Tibial nerve (tissue), 4 donors: Measurements from ENCODE around the gene OPCML. TPM values are rescaled to one million over a fixed set of nuclear protein-coding genes. Genes with fewer than 3 reads are reported as not detected.

Source experiments
- DNase-seq, 2 donors: peaks; one replicate each; pipeline ENCODE4 v3.0.0-alpha.2; 2019; ENCODE audit warnings: low spot score in 2 of 2
- H3K27ac ChIP-seq, 4 donors: fragments of 200-600 bp; sonication (generic) in 3 of 4; one replicate each; pipeline ENCODE4 v1.5.1; 2017 to 2019; ENCODE audit warnings: mild to moderate bottlenecking in 1 of 4
- H3K27me3 ChIP-seq, 2 donors: fragments of 200-600 bp; sonication (generic) in 1 of 2; one replicate each; pipeline versions ENCODE4 v1.5.1 to v1.6.0; 2017 to 2019
- H3K36me3 ChIP-seq, 3 donors: fragments of 200-600 bp; sonication (generic); one replicate each; pipeline ENCODE4 v1.5.1; 2018 to 2019
- H3K4me1 ChIP-seq, 4 donors: fragments of 200-600 bp; sonication (generic) in 3 of 4; one replicate each; pipeline ENCODE4 v1.5.1; 2017 to 2019
- H3K4me3 ChIP-seq, 4 donors: fragments of 200-600 bp; sonication (generic) in 3 of 4; one replicate each; pipeline ENCODE4 v1.5.1; 2017 to 2019; ENCODE audit warnings: mild to moderate bottlenecking in 1 of 4, moderate library complexity in 1 of 4
- H3K9me3 ChIP-seq, 4 donors: fragments of 200-600 bp; sonication (generic) in 3 of 4; one replicate each; pipeline ENCODE4 v1.5.1; 2017 to 2019
- CTCF ChIP-seq, 5 experiments: fragments of 200-600 bp in 3 of 5; fragments of 450-650 bp in 2 of 5; sonication (generic) in 3 of 5; IDR thresholded peaks; one replicate each; pipeline ENCODE4 v1.5.1; 2016 to 2019; ENCODE audit warnings: antibody characterized with exemption in 5 of 5, mild to moderate bottlenecking in 3 of 5, moderate library complexity in 2 of 5
- EP300 ChIP-seq, 2 donors: sonication (generic); formaldehyde crosslinking; IDR thresholded peaks; one replicate each; pipeline ENCODE4 v1.6.1; 2017; ENCODE audit warnings: antibody characterized with exemption in 2 of 2, mild to moderate bottlenecking in 1 of 2
- POLR2A ChIP-seq, 2 donors: fragments of 450-650 bp; IDR thresholded peaks; one replicate each; pipeline ENCODE4 v1.6.1; 2017; ENCODE audit warnings: antibody characterized with exemption in 2 of 2, mild to moderate bottlenecking in 2 of 2, moderate library complexity in 2 of 2
- WGBS, 2 donors: methylation state at CpG; one replicate each; pipeline ENCODE4 v1.1.5; 2018; 5-methylcytosine and 5-hydroxymethylcytosine counted together
- total RNA-seq, 4 donors: library from RNA; depleted of rRNA; stranded (reverse); fragments of >200 nt; gene quantifications; one replicate each; pipeline ENCODE4 v1.1.0, GENCODE V29; 2016

Gene OPCML
- total RNA-seq, 4 donors from 2014 or later, result 1.0 to 10.8 (median 1.9) TPM

- Histone ChIP-seq H3K27ac (no peak overlapping the region), H3K4me3 (no peak overlapping the region), H3K36me3 (no peaks in the 10 kb centered on the region), H3K4me1 (no peaks in the 10 kb centered on the region), H3K27me3 (no peaks in the 10 kb centered on the region), H3K9me3 (no peaks in the 10 kb centered on the region)
- DNase-seq, result no peak
- TF ChIP-seq EP300 (IDR thresholded peaks at IDR 0.05), result no peak
- no peak for TF ChIP-seq POLR2A (IDR thresholded peaks at IDR 0.05)
- no peak for TF ChIP-seq CTCF (IDR thresholded peaks at IDR 0.05)
- WGBS, 2 donors, result 86 to 95% methylated on average over 4 of the region's 4 CpGs
Observed at GRCh38 chr11:132658004-132658403, 874.3 kb downstream of the OPCML start.

- no peaks in the 10 kb centered on the region for H3K27me3 ChIP-seq
Observed at GRCh38 chr11:132655187-132655855, 877.0 kb downstream of the OPCML start.

GRCh38 chr11:132653237-132653636, 879.1 kb downstream of the OPCML start:
- Histone ChIP-seq H3K9me3 (no peaks in the 10 kb centered on the region), H3K4me1 (no peaks in the 10 kb centered on the region), H3K27ac (no peak overlapping the region), H3K36me3 (no peaks in the 10 kb centered on the region), H3K4me3 (no peak overlapping the region), H3K27me3 (no peaks in the 10 kb centered on the region)
- no peak for TF ChIP-seq POLR2A (IDR thresholded peaks at IDR 0.05)
- DNase-seq, result no peak
- WGBS, 2 donors, result 88 to 89% methylated on average over 9 of the region's 9 CpGs

More at GRCh38 chr11:132655187-132655855, 877.0 kb downstream of the OPCML start:
- WGBS, 2 donors, result 95 to 96% methylated on average over 15 of the region's 15 CpGs
- no peaks in the 10 kb centered on the region for H3K4me1 ChIP-seq
- no peak for DNase-seq
- no peaks in the 10 kb centered on the region for H3K36me3 ChIP-seq
- no peaks in the 10 kb centered on the region for H3K9me3 ChIP-seq
- H3K4me3 ChIP-seq, result no peak overlapping the region
- H3K27ac ChIP-seq, result no peak overlapping the region
- TF ChIP-seq EP300 (IDR thresholded peaks at IDR 0.05) (no peak), CTCF (IDR thresholded peaks at IDR 0.05) (no peak), POLR2A (IDR thresholded peaks at IDR 0.05) (no peak)

GRCh38 chr11:132650969-132651720, 881.2 kb downstream of the OPCML start:
- no peak overlapping the region for H3K27ac ChIP-seq
- H3K4me1 ChIP-seq, result no peaks in the 10 kb centered on the region
- WGBS, 2 donors, result 87 to 90% methylated on average over 12 of the region's 12 CpGs
- no peaks in the 10 kb centered on the region for H3K27me3 ChIP-seq
- no peaks in the 10 kb centered on the region for H3K9me3 ChIP-seq
- H3K36me3 ChIP-seq, result no peaks in the 10 kb centered on the region
- TF ChIP-seq POLR2A (IDR thresholded peaks at IDR 0.05), result no peak
- TF ChIP-seq CTCF (IDR thresholded peaks at IDR 0.05), result no peak
- no peak for TF ChIP-seq EP300 (IDR thresholded peaks at IDR 0.05)
- no peak for DNase-seq
- H3K4me3 ChIP-seq, result no peak overlapping the region

GRCh38 chr11:132649277-132649676, 883.0 kb downstream of the OPCML start:
- no peaks in the 10 kb centered on the region for H3K9me3 ChIP-seq
- no peak for DNase-seq
- no peak overlapping the region for H3K4me3 ChIP-seq
- TF ChIP-seq CTCF (IDR thresholded peaks at IDR 0.05), result no peak
- no peak for TF ChIP-seq EP300 (IDR thresholded peaks at IDR 0.05)
- TF ChIP-seq POLR2A (IDR thresholded peaks at IDR 0.05), result no peak
- H3K27me3 ChIP-seq, result no peaks in the 10 kb centered on the region
- no peaks in the 10 kb centered on the region for H3K36me3 ChIP-seq
- WGBS, 2 donors, result 95 to 96% methylated on average over 9 of the region's 9 CpGs
- H3K27ac ChIP-seq, result no peak overlapping the region
- no peaks in the 10 kb centered on the region for H3K4me1 ChIP-seq
